Spleen (tissue), 7 donors: ENCODE data around the gene FAM227A.

ENCODE experiments used
- POLR2A ChIP-seq, 3 donors: fragments of 450-650 bp; IDR thresholded peaks; one replicate each; pipeline ENCODE4 v1.5.1; 2017; ENCODE audit warnings: antibody characterized with exemption in 3 of 3, mild to moderate bottlenecking in 1 of 3
- POLR2AphosphoS5 ChIP-seq, 3 donors: sonication (generic); formaldehyde crosslinking; IDR thresholded peaks; one replicate each; pipeline ENCODE4 v1.5.1; 2017; ENCODE audit warnings: antibody characterized with exemption in 3 of 3
- TF ChIP-seq, protein P1 (sequence below), 11 experiments: fragments of 200-600 bp in 7 of 11; fragments of 450-650 bp in 4 of 11; sonication (generic) in 4 of 11; IDR thresholded peaks in 8 of 11; conservative IDR thresholded peaks in 3 of 11; 1 replicate in 7 of 11; 2 replicates in 4 of 11; pipeline versions ENCODE4 v1.4.0 to v1.8.0; 2016 to 2021; ENCODE audit warnings: antibody characterized with exemption in 11 of 11, inconsistent platforms in 4 of 11, mild to moderate bottlenecking in 1 of 11
- donor health status: DM: no; HTN: no; CAD: no; lungs with moderate emphysema.
- donor health status: DM: no; HTN: no; CAD: no.
- donor health status: DM: no; HTN: no; CAD: no.

DNA sequence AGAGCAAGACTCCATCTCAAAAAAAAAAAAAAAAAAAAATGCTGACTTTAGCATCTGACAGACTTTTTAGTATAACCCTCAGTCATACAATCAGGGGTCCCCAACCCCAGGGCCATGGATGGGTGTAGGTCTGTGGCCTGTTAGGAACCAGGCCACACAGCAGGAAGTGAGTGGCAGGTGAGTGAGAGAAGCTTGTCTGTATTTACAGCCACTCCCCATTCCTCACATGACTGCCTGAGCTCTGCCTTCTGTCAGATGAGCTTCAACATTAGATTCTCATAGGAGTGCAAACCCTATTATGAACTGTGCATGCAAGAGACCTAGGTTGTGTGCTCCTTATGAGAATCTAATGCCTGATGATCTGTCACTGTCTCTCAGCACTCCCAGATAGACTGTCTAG lies 3.3 kb downstream of the FAM227A start:
- TF ChIP-seq, protein P1, sequence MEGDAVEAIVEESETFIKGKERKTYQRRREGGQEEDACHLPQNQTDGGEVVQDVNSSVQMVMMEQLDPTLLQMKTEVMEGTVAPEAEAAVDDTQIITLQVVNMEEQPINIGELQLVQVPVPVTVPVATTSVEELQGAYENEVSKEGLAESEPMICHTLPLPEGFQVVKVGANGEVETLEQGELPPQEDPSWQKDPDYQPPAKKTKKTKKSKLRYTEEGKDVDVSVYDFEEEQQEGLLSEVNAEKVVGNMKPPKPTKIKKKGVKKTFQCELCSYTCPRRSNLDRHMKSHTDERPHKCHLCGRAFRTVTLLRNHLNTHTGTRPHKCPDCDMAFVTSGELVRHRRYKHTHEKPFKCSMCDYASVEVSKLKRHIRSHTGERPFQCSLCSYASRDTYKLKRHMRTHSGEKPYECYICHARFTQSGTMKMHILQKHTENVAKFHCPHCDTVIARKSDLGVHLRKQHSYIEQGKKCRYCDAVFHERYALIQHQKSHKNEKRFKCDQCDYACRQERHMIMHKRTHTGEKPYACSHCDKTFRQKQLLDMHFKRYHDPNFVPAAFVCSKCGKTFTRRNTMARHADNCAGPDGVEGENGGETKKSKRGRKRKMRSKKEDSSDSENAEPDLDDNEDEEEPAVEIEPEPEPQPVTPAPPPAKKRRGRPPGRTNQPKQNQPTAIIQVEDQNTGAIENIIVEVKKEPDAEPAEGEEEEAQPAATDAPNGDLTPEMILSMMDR (IDR thresholded peaks at IDR 0.05 in 8 of 11, conservative IDR thresholded peaks at IDR 0.05 in 3 of 11) = no peak
- no peak for TF ChIP-seq POLR2AphosphoS5 (IDR thresholded peaks at IDR 0.05)
- TF ChIP-seq POLR2A (IDR thresholded peaks at IDR 0.05) = no peak
